Activated naive CD4-positive, alpha-beta T cell (primary cell): ENCODE measurements around the gene HLCS.

Source experiments
- DNase-seq, 4 experiments: peaks; one replicate each; lab custom pipeline; 2025; lab: John Stamatoyannopoulos, UW

HLCS gene

GRCh38 chr21:36915014-36915695 is 51.3 kb downstream of the HLCS start:
- no peak for DNase-seq

DNA sequence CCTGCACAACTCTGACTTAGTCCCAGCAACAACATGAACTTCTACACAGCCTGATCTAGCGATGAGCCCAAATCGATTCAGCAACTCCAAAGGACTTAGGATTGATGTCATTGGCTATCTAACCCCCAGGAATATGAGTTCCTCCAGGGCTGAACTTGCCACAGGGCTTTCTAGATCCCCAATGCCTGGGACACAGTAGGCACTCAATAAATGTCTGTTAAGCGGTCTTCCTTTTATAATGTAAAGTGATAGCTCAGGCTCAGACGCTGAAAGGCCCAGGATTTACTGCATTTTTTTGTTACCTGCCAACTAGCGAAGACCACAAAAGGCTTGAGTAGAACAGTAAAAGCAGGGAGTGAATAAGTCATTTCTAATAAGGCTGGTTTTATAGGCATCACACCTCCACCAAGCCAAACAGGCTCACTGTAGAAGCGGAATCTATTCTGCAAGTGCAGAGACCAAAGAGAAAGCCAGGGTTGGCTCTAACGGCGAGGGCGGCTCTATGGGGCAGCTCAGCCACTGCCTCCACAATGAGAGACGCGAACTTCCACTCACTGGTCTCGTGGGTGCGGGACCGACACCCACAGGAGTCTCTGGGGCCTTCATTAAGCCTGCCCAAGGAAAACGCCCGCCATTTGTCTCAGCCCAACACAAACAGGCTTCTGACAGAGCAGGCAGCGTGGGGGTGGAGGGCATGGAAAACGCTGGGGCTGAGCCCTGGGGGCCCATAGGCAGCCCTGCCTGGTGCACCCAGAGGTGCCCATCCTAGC is 52.0 kb downstream of the HLCS start:
- DNase-seq = no peak

DNA sequence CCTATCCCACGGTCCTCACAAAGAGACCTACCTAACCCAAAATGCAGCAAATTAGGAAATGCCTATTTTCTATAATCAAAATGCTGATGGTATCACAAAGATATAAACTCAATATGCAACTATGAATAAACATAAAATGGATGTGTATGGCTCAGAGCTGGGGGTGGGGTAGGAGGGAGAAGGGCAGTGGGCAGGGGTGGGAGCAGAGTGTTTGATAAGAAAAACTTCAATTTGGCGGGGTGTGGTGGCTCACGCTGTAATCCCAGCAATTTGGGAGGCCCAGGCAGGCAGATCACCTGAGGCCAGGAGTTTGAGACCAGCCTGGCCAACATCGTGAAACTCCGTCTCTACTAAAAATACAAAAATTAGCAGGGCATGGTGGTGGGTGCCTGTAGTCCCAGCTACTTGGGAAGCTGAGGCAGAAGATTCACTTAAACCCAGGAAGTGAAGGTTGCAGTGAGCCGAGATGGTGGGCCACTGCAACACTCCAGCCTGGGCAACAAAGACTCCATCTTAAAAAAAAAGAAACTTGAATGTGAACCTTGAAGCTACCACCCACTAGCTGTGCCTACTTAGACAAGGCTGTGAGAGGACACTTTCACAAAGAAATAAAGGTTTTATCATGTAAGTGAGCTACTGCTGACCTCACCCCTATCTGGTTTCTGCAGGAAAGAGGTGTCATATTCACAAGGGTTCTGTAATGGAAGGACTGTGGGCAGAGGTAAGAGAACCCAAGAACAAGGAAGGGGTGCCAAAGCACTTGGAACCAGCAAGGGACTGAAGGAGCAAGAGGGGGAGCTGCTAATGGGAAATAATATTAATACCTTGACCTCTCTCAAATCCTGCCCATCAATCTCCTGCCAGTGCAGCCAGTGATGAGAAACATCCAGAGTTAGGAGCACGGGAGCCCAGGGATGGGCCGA is 53.0 kb downstream of the HLCS start:
- DNase-seq = no peak

DNA sequence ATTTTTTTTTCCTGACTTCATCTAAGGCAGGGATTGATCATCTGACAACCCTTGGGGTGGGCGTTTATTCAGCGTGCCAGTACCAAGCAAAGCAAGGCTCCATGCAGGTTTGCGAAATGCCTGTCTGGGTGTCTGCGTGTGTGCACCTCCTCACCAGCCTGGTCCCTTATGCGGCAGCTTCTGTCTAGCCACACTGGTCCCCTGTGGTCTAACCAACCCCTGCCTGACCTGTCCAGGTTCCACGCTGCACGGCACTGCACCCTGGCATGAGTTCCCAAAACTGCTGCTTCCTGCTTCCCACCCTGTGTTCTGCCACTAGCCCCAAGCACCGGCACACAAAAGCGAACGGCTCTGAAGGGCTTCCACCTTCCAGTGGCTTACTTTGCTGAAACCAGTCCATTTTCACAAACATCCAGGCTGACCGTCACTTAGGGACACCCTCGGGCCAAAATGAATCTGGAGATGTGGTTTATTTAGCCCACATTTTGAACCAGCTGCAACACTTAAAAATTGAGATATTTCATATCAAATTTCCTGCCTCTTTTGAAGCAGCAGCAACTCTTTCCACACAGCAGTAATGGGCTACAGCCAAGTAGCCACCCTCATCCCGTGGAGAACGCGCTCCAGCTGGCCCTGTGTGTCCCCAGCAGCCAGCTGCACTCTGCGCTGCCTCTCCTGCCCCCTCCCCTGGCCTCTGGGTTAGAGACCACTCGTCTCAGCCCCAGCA is 55.7 kb downstream of the HLCS start:
- DNase-seq = no peak

- DNase-seq = no peak
Observed at GRCh38 chr21:36909901-36910561, 56.4 kb downstream of the HLCS start.

GRCh38 chr21:36909423-36909822 is 57.0 kb downstream of the HLCS start:
- no peak for DNase-seq

GRCh38 chr21:36908260-36908908 is 58.1 kb downstream of the HLCS start:
- no peak for DNase-seq

DNA sequence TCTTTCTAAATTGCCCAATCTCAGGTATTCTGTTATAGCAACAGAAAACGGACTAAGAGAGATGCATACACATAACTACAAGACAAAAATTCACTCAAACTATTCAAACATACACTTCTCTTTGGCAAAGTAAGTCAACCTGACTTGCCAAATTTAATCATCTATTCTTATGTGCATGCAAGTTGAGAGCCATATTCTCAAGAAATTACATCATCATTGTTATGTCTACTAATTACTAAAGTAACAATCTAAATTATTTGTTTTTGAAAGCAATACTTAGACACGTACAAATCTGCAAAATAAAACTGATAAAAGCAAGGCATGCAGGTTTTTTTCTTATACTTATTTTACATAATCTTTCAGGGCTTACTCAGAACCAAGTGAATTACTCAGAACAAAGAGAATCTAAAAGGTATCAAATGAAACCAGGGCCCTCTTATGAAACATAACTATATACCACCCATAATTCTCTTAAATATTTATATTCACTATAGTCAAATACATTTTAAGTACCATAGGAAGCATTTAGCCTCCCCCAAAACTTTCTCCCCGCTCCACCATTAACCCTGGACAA is 62.3 kb downstream of the HLCS start:
- no peak for DNase-seq

GRCh38 chr21:36902793-36903192 is 63.7 kb downstream of the HLCS start:
- DNase-seq = no peak

DNA sequence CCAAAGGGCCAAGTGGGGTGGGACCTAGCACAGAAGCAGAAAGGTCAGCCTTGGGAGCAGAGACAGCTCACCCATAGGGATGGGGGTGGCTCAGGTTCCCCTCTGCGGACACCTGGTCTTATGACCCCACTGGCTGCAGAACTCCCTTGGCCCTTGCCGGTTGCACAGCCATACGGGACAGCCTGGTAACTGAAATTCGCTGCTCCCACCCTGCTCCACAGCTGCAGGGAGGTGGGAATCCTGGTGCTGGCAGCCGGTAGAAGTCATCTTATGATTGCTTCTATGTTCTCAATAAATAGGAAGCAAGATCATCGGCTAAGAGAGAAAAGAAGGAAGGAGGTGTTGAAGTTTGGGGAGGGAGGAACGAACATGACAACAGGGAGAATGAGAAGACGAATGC is 64.1 kb downstream of the HLCS start:
- DNase-seq = no peak

DNA sequence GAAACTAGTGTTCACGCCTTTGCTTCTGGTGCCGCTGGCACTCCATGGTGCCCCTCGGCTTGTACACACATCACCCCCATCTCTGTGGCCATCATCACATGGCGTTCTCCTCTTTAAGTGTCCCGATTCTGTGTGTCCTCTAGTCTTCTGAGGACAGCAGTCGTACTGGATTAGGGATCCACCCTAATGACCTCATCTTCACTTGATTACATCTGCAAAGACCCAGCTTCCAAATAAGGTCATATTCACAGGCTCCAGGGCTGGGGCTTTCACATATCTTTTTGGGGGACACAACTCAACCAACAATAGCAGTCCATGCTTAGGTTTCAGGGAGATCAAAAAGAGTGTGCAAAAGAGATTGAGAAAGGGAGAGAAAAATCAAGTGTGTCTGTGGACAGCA is 64.9 kb downstream of the HLCS start:
- DNase-seq = no peak

DNA sequence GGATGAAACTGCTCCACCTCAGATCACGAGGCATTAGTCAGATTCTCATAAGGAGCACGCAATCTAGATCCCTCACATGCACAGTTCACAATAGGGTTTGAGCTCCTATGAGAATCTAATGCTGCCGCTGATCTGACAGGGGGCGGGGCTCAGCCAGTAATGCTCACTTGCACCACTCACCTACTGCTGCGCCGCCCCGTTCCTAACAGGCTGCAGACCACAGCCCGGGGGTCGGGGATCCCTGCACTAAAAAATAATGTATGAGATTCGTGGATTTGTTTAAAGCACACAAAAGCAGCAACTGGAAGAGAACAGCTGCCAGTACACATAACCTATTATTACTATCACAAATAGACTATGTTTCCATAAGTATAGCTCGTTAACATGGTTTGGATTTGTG is 72.9 kb downstream of the HLCS start:
- DNase-seq = no peak

GRCh38 chr21:36892201-36892600 is 74.3 kb downstream of the HLCS start:
- DNase-seq = no peak

DNA sequence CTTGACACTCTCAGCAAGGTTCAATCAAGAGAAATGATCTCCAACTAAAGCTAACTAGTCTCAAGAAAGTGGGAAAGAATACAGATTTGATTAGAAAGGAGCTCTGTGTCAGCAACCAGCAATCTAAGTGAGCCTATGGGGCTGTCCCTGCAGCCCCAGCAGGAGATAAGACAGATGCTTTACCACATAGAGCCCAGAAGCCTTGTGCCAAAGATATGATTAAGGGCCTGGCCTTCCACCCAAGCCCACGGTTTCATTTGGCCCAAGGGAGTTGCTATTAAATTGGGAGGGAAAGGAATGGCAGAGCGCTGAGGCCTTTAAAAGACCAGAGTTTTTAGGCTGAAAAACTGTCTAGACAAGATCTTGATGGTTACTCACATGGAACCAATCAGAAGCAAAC is 74.8 kb downstream of the HLCS start:
- DNase-seq = no peak

DNA sequence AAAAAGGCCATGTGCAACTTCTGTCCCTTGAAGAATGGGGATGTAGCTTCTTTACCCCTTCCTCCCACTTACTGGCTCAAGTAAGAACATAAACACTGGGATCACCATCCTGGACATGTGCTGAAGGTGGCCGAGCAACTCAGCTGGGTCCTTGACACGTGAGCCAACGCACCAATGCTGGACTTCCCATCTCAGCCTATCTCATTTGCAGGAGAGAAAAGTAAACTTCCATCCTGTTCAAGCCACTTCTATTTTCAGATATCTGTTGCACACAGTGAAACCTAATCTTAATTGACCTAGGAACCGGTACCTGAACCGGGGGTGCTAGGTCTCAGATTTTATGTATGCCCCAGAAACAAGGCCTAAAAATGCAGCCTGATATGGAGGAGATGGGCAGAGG is 75.3 kb downstream of the HLCS start:
- no peak for DNase-seq

GRCh38 chr21:36890086-36890485 is 76.4 kb downstream of the HLCS start:
- DNase-seq = no peak

- no peak for DNase-seq
Observed at GRCh38 chr21:36889401-36889800, 77.1 kb downstream of the HLCS start.

GRCh38 chr21:36888466-36888865 is 78.0 kb downstream of the HLCS start:
- no peak for DNase-seq

GRCh38 chr21:36887963-36888362 is 78.5 kb downstream of the HLCS start:
- DNase-seq = no peak
